Neural cell (in vitro differentiated cells): ENCODE data around the gene CLIP4. TPM values are rescaled to one million over a fixed set of nuclear protein-coding genes. Genes with fewer than 3 reads are reported as not detected.

Experiments
- H2AFZ ChIP-seq: fragments of 200-600, 300-800 bp; sonication (generic), shearing (Covaris generic); 2 replicates; pipeline ENCODE4 v1.6.0; 2014; ENCODE audit warnings: low read depth, mild to moderate bottlenecking, antibody characterized with exemption, low read length, moderate library complexity
- H3F3A ChIP-seq: fragments of 200-600 bp; shearing (Covaris generic); 2 replicates; pipeline ENCODE4 v1.6.1; 2016; ENCODE audit warnings: mild to moderate bottlenecking, moderate library complexity, mixed read lengths, antibody characterized with exemption, low read length; ENCODE audit not compliant: insufficient read depth, poor library complexity, severe bottlenecking
- H3K27ac ChIP-seq: fragments of 200-600, 300-800 bp; sonication (generic), shearing (Covaris generic); 2 replicates; pipeline ENCODE4 v1.5.1; 2014; ENCODE audit warnings: mild to moderate bottlenecking, low read length, moderate library complexity
- H3K27me3 ChIP-seq: fragments of 300-800, 200-600 bp; sonication (generic), shearing (Covaris generic); 2 replicates; pipeline ENCODE4 v1.6.0; 2014; ENCODE audit warnings: mild to moderate bottlenecking, low read depth, low read length, moderate library complexity; ENCODE audit not compliant: insufficient read depth
- H3K36me3 ChIP-seq: fragments of 300-800, 200-600 bp; sonication (generic), shearing (Covaris generic); 2 replicates; pipeline ENCODE4 v1.5.1; 2014; ENCODE audit warnings: mild to moderate bottlenecking, antibody characterized with exemption, low read length, moderate library complexity; ENCODE audit not compliant: insufficient read depth
- H3K4me2 ChIP-seq: fragments of 300-800, 200-600 bp; sonication (generic), shearing (Covaris generic); 2 replicates; pipeline ENCODE4 v1.6.0; 2014; ENCODE audit warnings: mild to moderate bottlenecking, low read length
- H3K4me3 ChIP-seq: fragments of 300-800, 200-600 bp; sonication (generic), shearing (Covaris generic); 2 replicates; pipeline ENCODE4 v1.5.1; 2014; ENCODE audit warnings: mild to moderate bottlenecking, low read length, moderate library complexity
- H3K79me2 ChIP-seq: fragments of 200-600 bp; shearing (Covaris generic); replicated peaks from 2 replicates; pipeline ENCODE4 v1.6.0; 2014; ENCODE audit warnings: mild to moderate bottlenecking, low read length, moderate library complexity; ENCODE audit not compliant: insufficient read depth
- H3K9ac ChIP-seq: fragments of 300-800, 200-600 bp; sonication (generic), shearing (Covaris generic); 2 replicates; pipeline ENCODE4 v1.6.1; 2016; ENCODE audit warnings: mild to moderate bottlenecking, low read length, mixed read lengths
- H3K9me2 ChIP-seq: fragments of 200-600 bp; shearing (Covaris generic); 2 replicates; pipeline ENCODE4 v1.6.1; 2016; ENCODE audit warnings: mild to moderate bottlenecking, low read length, mixed read lengths; ENCODE audit not compliant: insufficient read depth
- H3K9me3 ChIP-seq: fragments of 200-600, 300-800 bp; sonication (generic), shearing (Covaris generic); 2 replicates; pipeline ENCODE4 v1.6.1; 2016; ENCODE audit warnings: mild to moderate bottlenecking, mixed run types, low read length, moderate library complexity, mixed read lengths
- H4K20me1 ChIP-seq: fragments of 200-600 bp; shearing (Covaris generic); 2 replicates; pipeline ENCODE4 v1.6.1; 2016; ENCODE audit warnings: mild to moderate bottlenecking, mixed run types; ENCODE audit not compliant: insufficient read depth
- CTCF ChIP-seq: fragments of 450-650 bp; IDR thresholded peaks from 2 replicates; pipeline ENCODE4 v1.5.1; 2014; ENCODE audit warnings: antibody characterized with exemption, mild to moderate bottlenecking, moderate library complexity; ENCODE audit not compliant: poor library complexity, severe bottlenecking
- EP300 ChIP-seq: fragments of 450-650 bp; conservative IDR thresholded peaks from 2 replicates; pipeline ENCODE4 v1.6.1; 2014; ENCODE audit warnings: antibody characterized with exemption, mild to moderate bottlenecking, moderate library complexity; ENCODE audit not compliant: poor library complexity, severe bottlenecking
- EZH2 ChIP-seq: fragments of 200-600, 300-800 bp; shearing (Covaris generic), sonication (generic); IDR thresholded peaks from 2 replicates; pipeline ENCODE4 v1.6.1; 2014; ENCODE audit warnings: antibody characterized with exemption, low read length, borderline replicate concordance, mild to moderate bottlenecking; ENCODE audit not compliant: insufficient read depth, poor library complexity, severe bottlenecking
- MXI1 ChIP-seq: fragments of 450-650 bp; conservative IDR thresholded peaks from 2 replicates; pipeline ENCODE4 v1.6.1; 2014; ENCODE audit warnings: antibody characterized with exemption, mild to moderate bottlenecking; ENCODE audit not compliant: poor library complexity, severe bottlenecking
- POLR2AphosphoS5 ChIP-seq: IDR thresholded peaks from 2 replicates; pipeline ENCODE4 v1.6.1; 2012
- RAD21 ChIP-seq: fragments of 450-650 bp; conservative IDR thresholded peaks from 2 replicates; pipeline ENCODE4 v1.6.1; 2014; ENCODE audit warnings: antibody characterized with exemption, mild to moderate bottlenecking, moderate library complexity
- REST ChIP-seq: IDR thresholded peaks from 2 replicates; pipeline ENCODE4 v1.6.1; 2012; ENCODE audit warnings: borderline replicate concordance
- SMC3 ChIP-seq: fragments of 450-650 bp; conservative IDR thresholded peaks from 2 replicates; pipeline ENCODE4 v1.6.1; 2014; ENCODE audit warnings: antibody characterized with exemption, mild to moderate bottlenecking, moderate library complexity; ENCODE audit not compliant: poor library complexity
- TAF1 ChIP-seq: IDR thresholded peaks from 2 replicates; pipeline ENCODE4 v1.6.1; 2012; ENCODE audit warnings: low read depth
- polyA plus RNA-seq: library from polyadenylated mRNA; depleted of rRNA; stranded (reverse); fragments of >200 nt; gene quantifications from 2 replicates; pipeline ENCODE4 v1.2.3, GENCODE V29; 2014

The CLIP4 gene
- polyA plus RNA-seq, 1 donor from 2014 or later, result 10.2 TPM

GRCh38 chr2:29162204-29162928, 47.2 kb downstream of the CLIP4 start:
- Histone ChIP-seq H3F3A (peaks cover 4% of the 10 kb centered on the region), H3K9me3 (no peaks in the 10 kb centered on the region), H3K27ac (no peak overlapping the region), H2AFZ (no peak overlapping the region), H3K27me3 (no peaks in the 10 kb centered on the region), H3K4me3 (no peak overlapping the region), H4K20me1 (no peaks in the 10 kb centered on the region), H3K36me3 (no peaks in the 10 kb centered on the region), H3K9me2 (no peaks in the 10 kb centered on the region), H3K79me2 (no peaks in the 10 kb centered on the region), H3K4me2 (no peak overlapping the region), H3K9ac (no peak overlapping the region)
- TF ChIP-seq SMC3 (no peak), RAD21 (no peak), REST (no peak), POLR2AphosphoS5 (no peak), MXI1 (no peak), CTCF (no peak), EP300 (no peak), EZH2 (no peak), TAF1 (no peak)

GRCh38 chr2:29164091-29164846, 49.1 kb downstream of the CLIP4 start:
- no peaks in the 10 kb centered on the region for H3K9me3 ChIP-seq
- H3K79me2 ChIP-seq, result no peaks in the 10 kb centered on the region
- no peaks in the 10 kb centered on the region for H4K20me1 ChIP-seq
- H3K27me3 ChIP-seq, result no peaks in the 10 kb centered on the region
- peaks cover 4% of the 10 kb centered on the region for H3F3A ChIP-seq
- H3K27ac ChIP-seq, result peak overlapping the region; percentile 21
- H2AFZ ChIP-seq, result no peak overlapping the region
- no peaks in the 10 kb centered on the region for H3K36me3 ChIP-seq
- no peak overlapping the region for H3K9ac ChIP-seq
- TF ChIP-seq MXI1 (no peak), EZH2 (no peak), SMC3 (no peak), REST (peak; percentile 14), CTCF (no peak)
- H3K4me3 ChIP-seq, result no peak overlapping the region
- H3K9me2 ChIP-seq, result no peaks in the 10 kb centered on the region
- H3K4me2 ChIP-seq, result peak overlapping the region; percentile 28
